T-helper 2 cell treated with Interferon-gamma antibody and Interleukin-4, amounts not matched to agents 5 μg/mL and 100 μg/mL, for 36 hours (primary cell): Measurements from ENCODE around the gene ANKRD63.

Experiments used
- DNase-seq: peaks from one replicate; pipeline ENCODE4 v3.0.0; 2021; ENCODE audit warnings: low spot score
- H3K27ac Mint-ChIP-seq: one replicate; pipeline ENCODE4 v1.8.0; 2021; ENCODE audit warnings: mild to moderate bottlenecking, mixed read lengths
- H3K27me3 Mint-ChIP-seq: one replicate; pipeline ENCODE4 v1.8.0; 2021; ENCODE audit warnings: low read depth, mixed read lengths
- H3K36me3 Mint-ChIP-seq: one replicate; pipeline ENCODE4 v1.8.0; 2021; ENCODE audit warnings: low read depth, mixed read lengths
- H3K4me1 Mint-ChIP-seq: one replicate; pipeline ENCODE4 v1.8.0; 2021; ENCODE audit warnings: low read depth, mixed read lengths
- H3K4me3 Mint-ChIP-seq: one replicate; pipeline ENCODE4 v1.8.0; 2022; ENCODE audit warnings: mild to moderate bottlenecking, moderate library complexity, mixed read lengths
- H3K9me3 Mint-ChIP-seq: one replicate; pipeline ENCODE4 v1.8.0; 2021; ENCODE audit warnings: mixed read lengths

The ANKRD63 gene

GRCh38 chr15:40306908-40307307 lies 24.0 kb upstream of the ANKRD63 start:
- peaks cover 33% of the 10 kb centered on the region for H3K4me1 Mint-ChIP-seq
- peak overlapping the region; percentile 95 for H3K4me3 Mint-ChIP-seq
- peaks cover 8% of the 10 kb centered on the region for H3K27me3 Mint-ChIP-seq
- peaks cover 13% of the 10 kb centered on the region for H3K36me3 Mint-ChIP-seq
- DNase-seq: no peak
- peak overlapping the region; percentile 64 for H3K27ac Mint-ChIP-seq
- no peaks in the 10 kb centered on the region for H3K9me3 Mint-ChIP-seq

GRCh38 chr15:40306371-40306770 lies 23.5 kb upstream of the ANKRD63 start:
- Mint-ChIP-seq H3K9me3 (no peaks in the 10 kb centered on the region), H3K27ac (peak overlapping the region; percentile 64), H3K27me3 (peaks cover 5% of the 10 kb centered on the region), H3K4me1 (peaks cover 33% of the 10 kb centered on the region), H3K4me3 (peak overlapping the region; percentile 95), H3K36me3 (peaks cover 18% of the 10 kb centered on the region)
- no peak for DNase-seq

- Mint-ChIP-seq H3K36me3 (peaks cover 27% of the 10 kb centered on the region), H3K9me3 (peaks cover 6% of the 10 kb centered on the region), H3K27me3 (no peaks in the 10 kb centered on the region), H3K27ac (no peak overlapping the region), H3K4me1 (peaks cover 33% of the 10 kb centered on the region), H3K4me3 (peak overlapping the region; percentile 15)
- DNase-seq: no peak
These were observed 22.4 kb upstream of the ANKRD63 start for GRCh38 chr15:40305281-40305680.

GRCh38 chr15:40303576-40303975 lies 20.7 kb upstream of the ANKRD63 start:
- DNase-seq: no peak
- H3K27me3 Mint-ChIP-seq: no peaks in the 10 kb centered on the region
- H3K36me3 Mint-ChIP-seq: peaks cover 38% of the 10 kb centered on the region
- no peak overlapping the region for H3K27ac Mint-ChIP-seq
- peaks cover 19% of the 10 kb centered on the region for H3K4me1 Mint-ChIP-seq
- no peak overlapping the region for H3K4me3 Mint-ChIP-seq
- H3K9me3 Mint-ChIP-seq: peaks cover 10% of the 10 kb centered on the region

GRCh38 chr15:40302981-40303380 lies 20.1 kb upstream of the ANKRD63 start:
- Mint-ChIP-seq H3K4me3 (no peak overlapping the region), H3K9me3 (peaks cover 10% of the 10 kb centered on the region), H3K4me1 (peaks cover 17% of the 10 kb centered on the region), H3K36me3 (peaks cover 40% of the 10 kb centered on the region), H3K27ac (no peak overlapping the region), H3K27me3 (no peaks in the 10 kb centered on the region)
- no peak for DNase-seq

GRCh38 chr15:40302288-40302886 lies 19.5 kb upstream of the ANKRD63 start:
- H3K36me3 Mint-ChIP-seq: peaks cover 44% of the 10 kb centered on the region
- H3K27me3 Mint-ChIP-seq: no peaks in the 10 kb centered on the region
- H3K9me3 Mint-ChIP-seq: peaks cover 10% of the 10 kb centered on the region
- H3K4me1 Mint-ChIP-seq: peaks cover 17% of the 10 kb centered on the region
- DNase-seq: no peak
- H3K4me3 Mint-ChIP-seq: no peak overlapping the region
- no peak overlapping the region for H3K27ac Mint-ChIP-seq

GRCh38 chr15:40301467-40302179 lies 18.8 kb upstream of the ANKRD63 start:
- Mint-ChIP-seq H3K27ac (no peak overlapping the region), H3K36me3 (peaks cover 45% of the 10 kb centered on the region), H3K27me3 (no peaks in the 10 kb centered on the region), H3K4me3 (no peak overlapping the region), H3K4me1 (peaks cover 16% of the 10 kb centered on the region), H3K9me3 (peaks cover 10% of the 10 kb centered on the region)
- no peak for DNase-seq

GRCh38 chr15:40300771-40301170 lies 17.9 kb upstream of the ANKRD63 start:
- Mint-ChIP-seq H3K4me3 (no peak overlapping the region), H3K9me3 (peaks cover 10% of the 10 kb centered on the region), H3K27me3 (no peaks in the 10 kb centered on the region), H3K27ac (no peak overlapping the region), H3K4me1 (peaks cover 7% of the 10 kb centered on the region), H3K36me3 (peaks cover 47% of the 10 kb centered on the region)
- no peak for DNase-seq

GRCh38 chr15:40300367-40300766 lies 17.5 kb upstream of the ANKRD63 start:
- Mint-ChIP-seq H3K27me3 (no peaks in the 10 kb centered on the region), H3K27ac (no peak overlapping the region), H3K4me1 (peaks cover 6% of the 10 kb centered on the region), H3K36me3 (peaks cover 50% of the 10 kb centered on the region), H3K4me3 (no peak overlapping the region), H3K9me3 (peaks cover 10% of the 10 kb centered on the region)
- no peak for DNase-seq

GRCh38 chr15:40298216-40298935 lies 15.5 kb upstream of the ANKRD63 start:
- DNase-seq: no peak
- Mint-ChIP-seq H3K27me3 (no peaks in the 10 kb centered on the region), H3K4me1 (no peaks in the 10 kb centered on the region), H3K4me3 (no peak overlapping the region), H3K27ac (no peak overlapping the region), H3K9me3 (peaks cover 10% of the 10 kb centered on the region), H3K36me3 (peaks cover 53% of the 10 kb centered on the region)

GRCh38 chr15:40297356-40297755 lies 14.5 kb upstream of the ANKRD63 start:
- H3K4me1 Mint-ChIP-seq: no peaks in the 10 kb centered on the region
- no peak overlapping the region for H3K4me3 Mint-ChIP-seq
- H3K9me3 Mint-ChIP-seq: peaks cover 10% of the 10 kb centered on the region
- peaks cover 48% of the 10 kb centered on the region for H3K36me3 Mint-ChIP-seq
- DNase-seq: no peak
- H3K27ac Mint-ChIP-seq: no peak overlapping the region
- no peaks in the 10 kb centered on the region for H3K27me3 Mint-ChIP-seq

GRCh38 chr15:40296561-40297230 lies 13.8 kb upstream of the ANKRD63 start:
- Mint-ChIP-seq H3K36me3 (peaks cover 47% of the 10 kb centered on the region), H3K4me1 (no peaks in the 10 kb centered on the region), H3K27ac (no peak overlapping the region), H3K9me3 (peaks cover 10% of the 10 kb centered on the region), H3K4me3 (no peak overlapping the region), H3K27me3 (no peaks in the 10 kb centered on the region)
- no peak for DNase-seq

GRCh38 chr15:40295877-40296560 lies 13.2 kb upstream of the ANKRD63 start:
- Mint-ChIP-seq H3K27me3 (no peaks in the 10 kb centered on the region), H3K36me3 (peaks cover 43% of the 10 kb centered on the region), H3K27ac (no peak overlapping the region), H3K4me1 (no peaks in the 10 kb centered on the region), H3K4me3 (no peak overlapping the region), H3K9me3 (peaks cover 10% of the 10 kb centered on the region)
- DNase-seq: no peak
